HEK293 (cell line): ENCODE data around the gene KIF18B.

ENCODE experiments used
- GLI4 ChIP-seq: fragments of 450-650 bp; formaldehyde crosslinking; IDR thresholded peaks from 2 replicates; pipeline ENCODE4 v1.5.1; 2016; ENCODE audit warnings: missing biosample characterization, missing genetic modification characterization
- RBAK ChIP-seq: fragments of 450-650 bp; formaldehyde crosslinking; IDR thresholded peaks from 2 replicates; pipeline ENCODE4 v1.5.1; 2016; ENCODE audit warnings: missing biosample characterization, missing genetic modification characterization
- ZNF274 ChIP-seq, 2 experiments: fragments of 200-500 bp in 1 of 2; fragments of 450-650 bp in 1 of 2; sonication (Bioruptor generic) in 1 of 2; formaldehyde crosslinking in 1 of 2; IDR thresholded peaks; 2 replicates each; pipeline versions ENCODE4 v1.5.1 to v1.6.1; 2014 to 2016; ENCODE audit warnings: borderline replicate concordance in 1 of 2, inconsistent platforms in 1 of 2, low read length in 1 of 2, missing biosample characterization in 1 of 2, missing genetic modification characterization in 1 of 2
- ZNF501 ChIP-seq: fragments of 450-650 bp; formaldehyde crosslinking; IDR thresholded peaks from 2 replicates; pipeline ENCODE4 v1.5.1; 2016; ENCODE audit warnings: missing biosample characterization, missing genetic modification characterization
- ZNF530 ChIP-seq: fragments of 450-650 bp; formaldehyde crosslinking; IDR thresholded peaks from 2 replicates; pipeline ENCODE4 v1.5.1; 2016; ENCODE audit warnings: low read depth, missing biosample characterization, missing genetic modification characterization
- ZNF658 ChIP-seq: fragments of 450-650 bp; formaldehyde crosslinking; IDR thresholded peaks from 2 replicates; pipeline ENCODE4; 2016; ENCODE audit warnings: missing biosample characterization, missing genetic modification characterization
- TF ChIP-seq, protein P1 (sequence below): fragments of 450-650 bp; formaldehyde crosslinking; IDR thresholded peaks from 2 replicates; pipeline ENCODE4 v1.5.1; 2016; ENCODE audit warnings: missing biosample characterization, missing genetic modification characterization
- TF ChIP-seq, protein P2 (sequence below): fragments of 450-650 bp; formaldehyde crosslinking; IDR thresholded peaks from 2 replicates; pipeline ENCODE4 v1.5.1; 2016; ENCODE audit warnings: missing biosample characterization, missing genetic modification characterization, low read depth
- TF ChIP-seq, protein P3 (sequence below): fragments of 450-650 bp; formaldehyde crosslinking; IDR thresholded peaks from 2 replicates; pipeline ENCODE4 v1.5.1; 2016; ENCODE audit warnings: missing biosample characterization, missing genetic modification characterization
- TF ChIP-seq, protein P4 (sequence below): fragments of 450-650 bp; formaldehyde crosslinking; IDR thresholded peaks from 2 replicates; pipeline ENCODE4 v1.5.1; 2016; ENCODE audit warnings: missing biosample characterization, missing genetic modification characterization
- TF ChIP-seq, protein P5 (sequence below): fragments of 450-650 bp; formaldehyde crosslinking; IDR thresholded peaks from 2 replicates; pipeline ENCODE4 v1.5.1; 2016; ENCODE audit warnings: missing biosample characterization, missing genetic modification characterization
- TF ChIP-seq, protein P6 (sequence below): fragments of 450-650 bp; formaldehyde crosslinking; IDR thresholded peaks from 2 replicates; pipeline ENCODE4 v1.5.1; 2016; ENCODE audit warnings: missing biosample characterization, missing genetic modification characterization

DNA sequence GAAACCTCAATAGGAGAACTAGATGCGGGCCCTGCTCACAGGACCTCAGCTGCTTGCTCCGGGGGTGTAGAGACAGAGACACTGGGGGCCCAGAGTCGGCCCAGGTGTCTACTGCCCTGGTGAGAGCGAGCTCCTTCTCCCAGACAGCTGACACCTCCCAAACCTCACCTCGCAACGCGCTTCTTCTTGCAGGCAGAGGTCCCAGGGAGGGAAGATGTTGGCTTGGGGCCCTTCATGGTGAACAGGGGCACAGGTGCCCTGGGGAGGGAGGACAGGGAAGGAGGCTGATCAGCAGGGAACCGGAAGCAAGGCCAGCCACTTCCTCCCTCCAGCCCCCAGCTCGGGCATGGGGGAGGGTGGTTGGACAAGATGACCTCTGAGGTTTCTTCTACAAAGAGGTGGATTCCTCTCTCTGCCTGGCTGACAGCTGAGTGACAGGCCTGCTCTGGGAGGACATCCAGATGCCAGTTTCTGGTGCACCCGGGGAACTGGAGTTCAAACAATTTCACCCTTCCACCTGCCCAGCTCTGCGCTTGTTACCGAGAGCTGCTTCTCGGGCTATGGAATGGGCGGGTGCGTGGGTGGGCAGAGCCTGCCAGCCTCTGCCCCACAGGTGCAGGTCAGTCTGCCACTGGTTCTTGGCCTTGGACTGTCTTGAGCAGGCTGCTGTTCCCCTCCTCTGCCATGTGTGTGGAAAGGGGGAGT is 20.6 kb downstream of the KIF18B start:
- TF ChIP-seq GLI4 (tag by site-specific recombination) (no peak), ZNF501 (tag by site-specific recombination) (no peak), ZNF530 (tag by site-specific recombination) (no peak), ZNF274 (IDR thresholded peaks at IDR 0.05; ENCODE audit: low read length) (no peak), ZNF274 (tag by site-specific recombination; IDR thresholded peaks at IDR 0.05; ENCODE audit: borderline replicate concordance) (no peak), ZNF658 (tag by site-specific recombination) (no peak), RBAK (tag by site-specific recombination) (no peak)
- TF ChIP-seq, protein P1, sequence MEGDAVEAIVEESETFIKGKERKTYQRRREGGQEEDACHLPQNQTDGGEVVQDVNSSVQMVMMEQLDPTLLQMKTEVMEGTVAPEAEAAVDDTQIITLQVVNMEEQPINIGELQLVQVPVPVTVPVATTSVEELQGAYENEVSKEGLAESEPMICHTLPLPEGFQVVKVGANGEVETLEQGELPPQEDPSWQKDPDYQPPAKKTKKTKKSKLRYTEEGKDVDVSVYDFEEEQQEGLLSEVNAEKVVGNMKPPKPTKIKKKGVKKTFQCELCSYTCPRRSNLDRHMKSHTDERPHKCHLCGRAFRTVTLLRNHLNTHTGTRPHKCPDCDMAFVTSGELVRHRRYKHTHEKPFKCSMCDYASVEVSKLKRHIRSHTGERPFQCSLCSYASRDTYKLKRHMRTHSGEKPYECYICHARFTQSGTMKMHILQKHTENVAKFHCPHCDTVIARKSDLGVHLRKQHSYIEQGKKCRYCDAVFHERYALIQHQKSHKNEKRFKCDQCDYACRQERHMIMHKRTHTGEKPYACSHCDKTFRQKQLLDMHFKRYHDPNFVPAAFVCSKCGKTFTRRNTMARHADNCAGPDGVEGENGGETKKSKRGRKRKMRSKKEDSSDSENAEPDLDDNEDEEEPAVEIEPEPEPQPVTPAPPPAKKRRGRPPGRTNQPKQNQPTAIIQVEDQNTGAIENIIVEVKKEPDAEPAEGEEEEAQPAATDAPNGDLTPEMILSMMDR, result no peak
- TF ChIP-seq, protein P2, sequence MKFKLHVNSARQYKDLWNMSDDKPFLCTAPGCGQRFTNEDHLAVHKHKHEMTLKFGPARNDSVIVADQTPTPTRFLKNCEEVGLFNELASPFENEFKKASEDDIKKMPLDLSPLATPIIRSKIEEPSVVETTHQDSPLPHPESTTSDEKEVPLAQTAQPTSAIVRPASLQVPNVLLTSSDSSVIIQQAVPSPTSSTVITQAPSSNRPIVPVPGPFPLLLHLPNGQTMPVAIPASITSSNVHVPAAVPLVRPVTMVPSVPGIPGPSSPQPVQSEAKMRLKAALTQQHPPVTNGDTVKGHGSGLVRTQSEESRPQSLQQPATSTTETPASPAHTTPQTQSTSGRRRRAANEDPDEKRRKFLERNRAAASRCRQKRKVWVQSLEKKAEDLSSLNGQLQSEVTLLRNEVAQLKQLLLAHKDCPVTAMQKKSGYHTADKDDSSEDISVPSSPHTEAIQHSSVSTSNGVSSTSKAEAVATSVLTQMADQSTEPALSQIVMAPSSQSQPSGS, result no peak
- TF ChIP-seq, protein P3, sequence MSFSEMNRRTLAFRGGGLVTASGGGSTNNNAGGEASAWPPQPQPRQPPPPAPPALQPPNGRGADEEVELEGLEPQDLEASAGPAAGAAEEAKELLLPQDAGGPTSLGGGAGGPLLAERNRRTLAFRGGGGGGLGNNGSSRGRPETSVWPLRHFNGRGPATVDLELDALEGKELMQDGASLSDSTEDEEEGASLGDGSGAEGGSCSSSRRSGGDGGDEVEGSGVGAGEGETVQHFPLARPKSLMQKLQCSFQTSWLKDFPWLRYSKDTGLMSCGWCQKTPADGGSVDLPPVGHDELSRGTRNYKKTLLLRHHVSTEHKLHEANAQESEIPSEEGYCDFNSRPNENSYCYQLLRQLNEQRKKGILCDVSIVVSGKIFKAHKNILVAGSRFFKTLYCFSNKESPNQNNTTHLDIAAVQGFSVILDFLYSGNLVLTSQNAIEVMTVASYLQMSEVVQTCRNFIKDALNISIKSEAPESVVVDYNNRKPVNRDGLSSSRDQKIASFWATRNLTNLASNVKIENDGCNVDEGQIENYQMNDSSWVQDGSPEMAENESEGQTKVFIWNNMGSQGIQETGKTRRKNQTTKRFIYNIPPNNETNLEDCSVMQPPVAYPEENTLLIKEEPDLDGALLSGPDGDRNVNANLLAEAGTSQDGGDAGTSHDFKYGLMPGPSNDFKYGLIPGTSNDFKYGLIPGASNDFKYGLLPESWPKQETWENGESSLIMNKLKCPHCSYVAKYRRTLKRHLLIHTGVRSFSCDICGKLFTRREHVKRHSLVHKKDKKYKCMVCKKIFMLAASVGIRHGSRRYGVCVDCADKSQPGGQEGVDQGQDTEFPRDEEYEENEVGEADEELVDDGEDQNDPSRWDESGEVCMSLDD, result no peak
- TF ChIP-seq, protein P4, sequence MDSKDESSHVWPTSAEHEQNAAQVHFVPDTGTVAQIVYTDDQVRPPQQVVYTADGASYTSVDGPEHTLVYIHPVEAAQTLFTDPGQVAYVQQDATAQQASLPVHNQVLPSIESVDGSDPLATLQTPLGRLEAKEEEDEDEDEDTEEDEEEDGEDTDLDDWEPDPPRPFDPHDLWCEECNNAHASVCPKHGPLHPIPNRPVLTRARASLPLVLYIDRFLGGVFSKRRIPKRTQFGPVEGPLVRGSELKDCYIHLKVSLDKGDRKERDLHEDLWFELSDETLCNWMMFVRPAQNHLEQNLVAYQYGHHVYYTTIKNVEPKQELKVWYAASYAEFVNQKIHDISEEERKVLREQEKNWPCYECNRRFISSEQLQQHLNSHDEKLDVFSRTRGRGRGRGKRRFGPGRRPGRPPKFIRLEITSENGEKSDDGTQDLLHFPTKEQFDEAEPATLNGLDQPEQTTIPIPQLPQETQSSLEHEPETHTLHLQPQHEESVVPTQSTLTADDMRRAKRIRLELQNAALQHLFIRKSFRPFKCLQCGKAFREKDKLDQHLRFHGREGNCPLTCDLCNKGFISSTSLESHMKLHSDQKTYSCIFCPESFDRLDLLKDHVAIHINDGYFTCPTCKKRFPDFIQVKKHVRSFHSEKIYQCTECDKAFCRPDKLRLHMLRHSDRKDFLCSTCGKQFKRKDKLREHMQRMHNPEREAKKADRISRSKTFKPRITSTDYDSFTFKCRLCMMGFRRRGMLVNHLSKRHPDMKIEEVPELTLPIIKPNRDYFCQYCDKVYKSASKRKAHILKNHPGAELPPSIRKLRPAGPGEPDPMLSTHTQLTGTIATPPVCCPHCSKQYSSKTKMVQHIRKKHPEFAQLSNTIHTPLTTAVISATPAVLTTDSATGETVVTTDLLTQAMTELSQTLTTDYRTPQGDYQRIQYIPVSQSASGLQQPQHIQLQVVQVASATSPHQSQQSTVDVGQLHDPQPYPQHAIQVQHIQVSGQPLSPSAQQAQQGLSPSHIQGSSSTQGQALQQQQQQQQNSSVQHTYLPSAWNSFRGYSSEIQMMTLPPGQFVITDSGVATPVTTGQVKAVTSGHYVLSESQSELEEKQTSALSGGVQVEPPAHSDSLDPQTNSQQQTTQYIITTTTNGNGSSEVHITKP, result no peak
- TF ChIP-seq, protein P5, sequence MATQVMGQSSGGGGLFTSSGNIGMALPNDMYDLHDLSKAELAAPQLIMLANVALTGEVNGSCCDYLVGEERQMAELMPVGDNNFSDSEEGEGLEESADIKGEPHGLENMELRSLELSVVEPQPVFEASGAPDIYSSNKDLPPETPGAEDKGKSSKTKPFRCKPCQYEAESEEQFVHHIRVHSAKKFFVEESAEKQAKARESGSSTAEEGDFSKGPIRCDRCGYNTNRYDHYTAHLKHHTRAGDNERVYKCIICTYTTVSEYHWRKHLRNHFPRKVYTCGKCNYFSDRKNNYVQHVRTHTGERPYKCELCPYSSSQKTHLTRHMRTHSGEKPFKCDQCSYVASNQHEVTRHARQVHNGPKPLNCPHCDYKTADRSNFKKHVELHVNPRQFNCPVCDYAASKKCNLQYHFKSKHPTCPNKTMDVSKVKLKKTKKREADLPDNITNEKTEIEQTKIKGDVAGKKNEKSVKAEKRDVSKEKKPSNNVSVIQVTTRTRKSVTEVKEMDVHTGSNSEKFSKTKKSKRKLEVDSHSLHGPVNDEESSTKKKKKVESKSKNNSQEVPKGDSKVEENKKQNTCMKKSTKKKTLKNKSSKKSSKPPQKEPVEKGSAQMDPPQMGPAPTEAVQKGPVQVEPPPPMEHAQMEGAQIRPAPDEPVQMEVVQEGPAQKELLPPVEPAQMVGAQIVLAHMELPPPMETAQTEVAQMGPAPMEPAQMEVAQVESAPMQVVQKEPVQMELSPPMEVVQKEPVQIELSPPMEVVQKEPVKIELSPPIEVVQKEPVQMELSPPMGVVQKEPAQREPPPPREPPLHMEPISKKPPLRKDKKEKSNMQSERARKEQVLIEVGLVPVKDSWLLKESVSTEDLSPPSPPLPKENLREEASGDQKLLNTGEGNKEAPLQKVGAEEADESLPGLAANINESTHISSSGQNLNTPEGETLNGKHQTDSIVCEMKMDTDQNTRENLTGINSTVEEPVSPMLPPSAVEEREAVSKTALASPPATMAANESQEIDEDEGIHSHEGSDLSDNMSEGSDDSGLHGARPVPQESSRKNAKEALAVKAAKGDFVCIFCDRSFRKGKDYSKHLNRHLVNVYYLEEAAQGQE (tag by site-specific recombination), result no peak
- TF ChIP-seq, protein P6, sequence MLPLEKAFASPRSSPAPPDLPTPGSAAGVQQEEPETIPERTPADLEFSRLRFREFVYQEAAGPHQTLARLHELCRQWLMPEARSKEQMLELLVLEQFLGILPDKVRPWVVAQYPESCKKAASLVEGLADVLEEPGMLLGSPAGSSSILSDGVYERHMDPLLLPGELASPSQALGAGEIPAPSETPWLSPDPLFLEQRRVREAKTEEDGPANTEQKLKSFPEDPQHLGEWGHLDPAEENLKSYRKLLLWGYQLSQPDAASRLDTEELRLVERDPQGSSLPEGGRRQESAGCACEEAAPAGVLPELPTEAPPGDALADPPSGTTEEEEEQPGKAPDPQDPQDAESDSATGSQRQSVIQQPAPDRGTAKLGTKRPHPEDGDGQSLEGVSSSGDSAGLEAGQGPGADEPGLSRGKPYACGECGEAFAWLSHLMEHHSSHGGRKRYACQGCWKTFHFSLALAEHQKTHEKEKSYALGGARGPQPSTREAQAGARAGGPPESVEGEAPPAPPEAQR (tag by site-specific recombination), result no peak
